ENCODE data around the gene LRRC8B.

Gene LRRC8B

DNA sequence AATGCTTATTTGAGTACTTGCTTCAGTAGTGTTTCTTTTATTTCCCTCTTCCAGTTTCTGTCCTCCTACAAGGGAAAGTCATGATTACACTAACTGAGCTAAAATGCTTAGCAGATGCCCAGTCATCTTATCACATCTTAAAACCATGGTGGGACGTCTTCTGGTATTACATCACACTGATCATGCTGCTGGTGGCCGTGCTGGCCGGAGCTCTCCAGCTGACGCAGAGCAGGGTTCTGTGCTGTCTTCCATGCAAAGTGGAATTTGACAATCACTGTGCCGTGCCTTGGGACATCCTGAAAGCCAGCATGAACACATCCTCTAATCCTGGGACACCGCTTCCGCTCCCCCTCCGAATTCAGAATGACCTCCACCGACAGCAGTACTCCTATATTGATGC lies 57.9 kb downstream of the LRRC8B start:
- TF ChIP-seq, protein P1, sequence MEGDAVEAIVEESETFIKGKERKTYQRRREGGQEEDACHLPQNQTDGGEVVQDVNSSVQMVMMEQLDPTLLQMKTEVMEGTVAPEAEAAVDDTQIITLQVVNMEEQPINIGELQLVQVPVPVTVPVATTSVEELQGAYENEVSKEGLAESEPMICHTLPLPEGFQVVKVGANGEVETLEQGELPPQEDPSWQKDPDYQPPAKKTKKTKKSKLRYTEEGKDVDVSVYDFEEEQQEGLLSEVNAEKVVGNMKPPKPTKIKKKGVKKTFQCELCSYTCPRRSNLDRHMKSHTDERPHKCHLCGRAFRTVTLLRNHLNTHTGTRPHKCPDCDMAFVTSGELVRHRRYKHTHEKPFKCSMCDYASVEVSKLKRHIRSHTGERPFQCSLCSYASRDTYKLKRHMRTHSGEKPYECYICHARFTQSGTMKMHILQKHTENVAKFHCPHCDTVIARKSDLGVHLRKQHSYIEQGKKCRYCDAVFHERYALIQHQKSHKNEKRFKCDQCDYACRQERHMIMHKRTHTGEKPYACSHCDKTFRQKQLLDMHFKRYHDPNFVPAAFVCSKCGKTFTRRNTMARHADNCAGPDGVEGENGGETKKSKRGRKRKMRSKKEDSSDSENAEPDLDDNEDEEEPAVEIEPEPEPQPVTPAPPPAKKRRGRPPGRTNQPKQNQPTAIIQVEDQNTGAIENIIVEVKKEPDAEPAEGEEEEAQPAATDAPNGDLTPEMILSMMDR (IDR thresholded peaks at IDR 0.05) = no peak

DNA sequence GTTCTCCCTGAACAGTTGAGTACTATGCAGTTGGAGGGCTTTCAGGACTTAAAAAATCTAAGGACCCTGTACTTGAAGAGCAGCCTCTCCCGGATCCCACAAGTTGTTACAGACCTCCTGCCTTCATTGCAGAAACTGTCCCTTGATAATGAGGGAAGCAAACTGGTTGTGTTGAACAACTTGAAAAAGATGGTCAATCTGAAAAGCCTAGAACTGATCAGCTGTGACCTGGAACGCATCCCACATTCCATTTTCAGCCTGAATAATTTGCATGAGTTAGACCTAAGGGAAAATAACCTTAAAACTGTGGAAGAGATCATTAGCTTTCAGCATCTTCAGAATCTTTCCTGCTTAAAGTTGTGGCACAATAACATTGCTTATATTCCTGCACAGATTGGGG lies 59.6 kb downstream of the LRRC8B start:
- TF ChIP-seq, protein P1 (IDR thresholded peaks at IDR 0.05) = no peak

DNA sequence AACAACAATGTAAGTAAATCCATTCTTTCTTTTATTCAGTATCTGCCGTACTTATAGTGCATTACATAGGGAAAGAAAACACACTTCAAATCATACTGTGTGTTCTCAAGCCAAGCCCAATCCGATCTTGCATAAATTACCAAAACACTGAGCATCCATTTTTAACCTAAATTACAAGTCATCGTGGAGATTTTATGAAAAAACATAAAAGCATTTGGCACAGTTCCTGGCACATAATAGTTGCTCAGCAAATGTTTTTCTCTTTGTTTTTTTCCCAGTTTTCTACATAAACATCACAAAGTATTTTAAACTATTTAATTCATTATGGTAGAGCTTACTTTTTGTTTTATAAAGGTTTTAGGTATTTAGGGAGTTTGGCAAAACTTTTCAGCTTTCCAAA lies 60.2 kb downstream of the LRRC8B start:
- TF ChIP-seq, protein P1 (IDR thresholded peaks at IDR 0.05) = no peak

DNA sequence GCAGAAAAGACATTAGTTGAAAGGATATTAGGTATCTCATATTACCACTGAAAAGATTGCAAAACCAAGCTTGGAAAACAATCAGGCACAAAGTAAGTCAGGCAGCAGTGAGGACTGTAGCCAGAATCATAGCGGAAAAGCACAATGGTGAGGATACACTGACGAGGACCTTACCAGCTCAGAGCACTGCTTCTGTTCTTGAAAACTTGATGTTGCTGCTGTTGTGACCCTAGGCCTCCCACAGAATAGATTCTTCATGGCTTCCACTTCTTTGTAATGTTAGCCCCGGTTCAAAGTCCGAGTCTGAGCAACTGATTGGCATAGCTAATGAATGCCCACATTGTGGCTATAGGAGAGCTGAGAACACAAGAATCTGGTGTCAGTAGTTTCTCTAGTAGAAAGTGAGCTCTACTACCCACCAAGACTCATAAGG lies 63.1 kb downstream of the LRRC8B start:
- TF ChIP-seq, protein P1 (IDR thresholded peaks at IDR 0.05) = no peak

DNA sequence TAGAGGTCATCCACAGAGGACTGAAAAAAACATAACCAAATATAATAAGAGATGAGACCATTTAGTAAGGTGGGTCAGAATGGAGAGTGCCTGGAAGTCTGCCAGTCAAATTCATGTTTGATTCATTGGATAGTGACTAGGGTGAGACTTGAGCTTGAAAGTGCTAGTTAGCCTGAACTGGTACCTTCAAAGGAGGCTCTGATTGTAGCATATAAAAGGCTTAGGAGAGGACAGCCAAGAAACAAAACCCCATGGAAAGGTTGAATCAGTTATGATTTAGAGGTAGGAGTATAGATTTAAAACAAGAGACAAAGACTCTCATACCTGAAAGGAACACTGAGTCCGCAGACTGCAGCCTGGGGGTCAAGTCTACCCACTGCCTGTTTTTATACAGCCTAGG lies 63.9 kb downstream of the LRRC8B start:
- TF ChIP-seq, protein P1 (IDR thresholded peaks at IDR 0.05) = no peak

DNA sequence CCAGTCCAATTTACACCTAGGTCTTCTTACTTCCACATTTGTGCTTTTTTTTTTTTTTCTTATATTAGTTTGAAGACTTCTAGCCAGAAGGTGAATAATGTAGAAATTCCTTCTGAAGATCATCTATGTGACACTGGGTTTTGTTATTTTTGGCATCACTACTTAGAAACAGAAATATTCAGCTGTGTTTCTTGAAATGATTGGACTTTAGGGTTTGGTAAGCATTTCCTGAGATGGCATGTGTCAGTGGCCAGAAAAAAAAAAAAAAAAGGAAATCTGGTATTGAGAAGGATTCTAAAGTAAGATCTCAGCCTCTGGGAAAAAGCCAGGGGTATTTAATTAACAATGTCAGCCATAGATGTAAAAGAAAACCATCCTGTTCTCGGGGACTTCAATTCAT lies 64.9 kb downstream of the LRRC8B start:
- TF ChIP-seq, protein P1 (IDR thresholded peaks at IDR 0.05) = no peak

DNA sequence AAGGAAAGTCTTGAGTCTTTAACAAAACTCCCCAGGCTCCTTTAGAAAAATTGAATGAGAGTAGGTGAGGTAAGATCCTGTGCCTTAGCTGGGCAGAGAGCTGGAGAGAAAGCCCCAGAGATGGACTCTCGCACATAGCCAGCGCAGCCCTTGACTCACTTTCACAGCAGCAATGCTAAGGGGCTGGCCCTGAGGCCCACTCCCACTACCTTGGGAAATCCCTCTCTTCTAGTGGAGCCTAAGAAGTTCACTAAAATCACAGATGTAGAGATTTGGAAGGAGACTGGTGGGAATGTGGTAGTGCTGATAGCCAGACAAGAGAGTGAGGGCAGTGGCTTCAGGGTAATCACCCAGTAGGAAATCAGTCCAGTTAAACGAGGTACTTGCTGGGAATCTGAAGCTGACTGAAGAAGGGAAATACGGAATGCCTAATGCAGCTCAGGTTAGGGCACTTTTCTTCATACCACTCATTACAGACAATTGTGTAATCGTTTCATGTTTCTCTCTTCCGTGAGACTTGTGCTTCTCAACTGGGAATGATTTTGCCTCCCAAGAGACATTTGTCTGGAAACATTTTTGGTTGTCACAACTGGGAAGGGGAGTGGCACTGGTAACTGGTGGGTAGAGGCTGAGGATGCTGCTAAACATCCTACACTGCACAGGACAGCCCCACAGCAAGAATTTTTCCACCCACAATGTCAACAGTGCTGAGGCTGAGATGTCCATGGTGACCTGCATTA lies 65.9 kb downstream of the LRRC8B start:
- TF ChIP-seq, protein P1 (IDR thresholded peaks at IDR 0.05) = no peak

All from LNCAP (cell line).